ENCODE measurements around the gene ARMC5.

The ARMC5 gene

GRCh38 chr16:31471875-31472708 lies 12.8 kb downstream of the ARMC5 start, which contains the start of gene TGFB1I1:
Gene TGFB1I1 (plus strand): TSS chr16:31472152. CDS start chr16:31472189, 37 bp downstream.
- TF ChIP-seq, protein P1, sequence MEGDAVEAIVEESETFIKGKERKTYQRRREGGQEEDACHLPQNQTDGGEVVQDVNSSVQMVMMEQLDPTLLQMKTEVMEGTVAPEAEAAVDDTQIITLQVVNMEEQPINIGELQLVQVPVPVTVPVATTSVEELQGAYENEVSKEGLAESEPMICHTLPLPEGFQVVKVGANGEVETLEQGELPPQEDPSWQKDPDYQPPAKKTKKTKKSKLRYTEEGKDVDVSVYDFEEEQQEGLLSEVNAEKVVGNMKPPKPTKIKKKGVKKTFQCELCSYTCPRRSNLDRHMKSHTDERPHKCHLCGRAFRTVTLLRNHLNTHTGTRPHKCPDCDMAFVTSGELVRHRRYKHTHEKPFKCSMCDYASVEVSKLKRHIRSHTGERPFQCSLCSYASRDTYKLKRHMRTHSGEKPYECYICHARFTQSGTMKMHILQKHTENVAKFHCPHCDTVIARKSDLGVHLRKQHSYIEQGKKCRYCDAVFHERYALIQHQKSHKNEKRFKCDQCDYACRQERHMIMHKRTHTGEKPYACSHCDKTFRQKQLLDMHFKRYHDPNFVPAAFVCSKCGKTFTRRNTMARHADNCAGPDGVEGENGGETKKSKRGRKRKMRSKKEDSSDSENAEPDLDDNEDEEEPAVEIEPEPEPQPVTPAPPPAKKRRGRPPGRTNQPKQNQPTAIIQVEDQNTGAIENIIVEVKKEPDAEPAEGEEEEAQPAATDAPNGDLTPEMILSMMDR (IDR thresholded peaks at IDR 0.05; ENCODE audit: extremely low read depth, missing control alignments), result no peak
- DNase-seq (ENCODE audit: low spot score), result peak; percentile 67

- DNase-seq (ENCODE audit: low spot score), result peak; percentile 67
- TF ChIP-seq, protein P1 (IDR thresholded peaks at IDR 0.05; ENCODE audit: extremely low read depth, missing control alignments), result no peak
These were observed 13.5 kb downstream of the ARMC5 start for GRCh38 chr16:31472709-31473203.

DNA sequence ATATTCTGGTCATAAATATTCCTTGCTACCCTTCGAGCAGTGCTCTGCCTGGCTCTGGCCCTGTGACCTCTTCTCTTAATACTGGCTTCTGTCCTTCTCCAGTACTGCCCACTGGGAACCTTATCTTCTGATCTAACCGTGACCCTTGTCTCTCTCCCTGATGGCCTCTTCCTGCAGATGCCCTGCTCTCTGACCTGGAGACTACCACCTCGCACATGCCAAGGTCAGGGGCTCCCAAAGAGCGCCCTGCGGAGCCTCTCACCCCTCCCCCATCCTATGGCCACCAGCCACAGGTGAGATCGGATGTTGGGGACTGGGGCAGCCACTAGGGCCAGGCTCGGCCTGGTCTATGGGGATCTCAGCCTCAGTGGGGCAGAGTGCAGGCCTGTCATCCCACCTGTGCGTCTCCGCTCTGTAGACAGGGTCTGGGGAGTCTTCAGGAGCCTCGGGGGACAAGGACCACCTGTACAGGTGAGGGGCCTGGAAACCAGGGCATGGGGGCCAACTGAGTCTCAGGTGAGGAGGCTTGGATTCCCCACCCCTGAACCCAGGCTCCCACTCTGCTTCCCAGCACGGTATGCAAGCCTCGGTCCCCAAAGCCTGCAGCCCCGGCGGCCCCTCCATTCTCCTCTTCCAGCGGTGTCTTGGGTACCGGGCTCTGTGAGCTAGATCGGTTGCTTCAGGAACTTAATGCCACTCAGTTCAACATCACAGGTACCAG lies 14.1 kb downstream of the ARMC5 start:
- TF ChIP-seq, protein P1 (IDR thresholded peaks at IDR 0.05; ENCODE audit: extremely low read depth, missing control alignments), result no peak
- DNase-seq (ENCODE audit: low spot score), result no peak

GRCh38 chr16:31474173-31474714 lies 14.9 kb downstream of the ARMC5 start:
- TF ChIP-seq, protein P1 (IDR thresholded peaks at IDR 0.05; ENCODE audit: extremely low read depth, missing control alignments), result no peak
- DNase-seq (ENCODE audit: low spot score), result no peak

DNA sequence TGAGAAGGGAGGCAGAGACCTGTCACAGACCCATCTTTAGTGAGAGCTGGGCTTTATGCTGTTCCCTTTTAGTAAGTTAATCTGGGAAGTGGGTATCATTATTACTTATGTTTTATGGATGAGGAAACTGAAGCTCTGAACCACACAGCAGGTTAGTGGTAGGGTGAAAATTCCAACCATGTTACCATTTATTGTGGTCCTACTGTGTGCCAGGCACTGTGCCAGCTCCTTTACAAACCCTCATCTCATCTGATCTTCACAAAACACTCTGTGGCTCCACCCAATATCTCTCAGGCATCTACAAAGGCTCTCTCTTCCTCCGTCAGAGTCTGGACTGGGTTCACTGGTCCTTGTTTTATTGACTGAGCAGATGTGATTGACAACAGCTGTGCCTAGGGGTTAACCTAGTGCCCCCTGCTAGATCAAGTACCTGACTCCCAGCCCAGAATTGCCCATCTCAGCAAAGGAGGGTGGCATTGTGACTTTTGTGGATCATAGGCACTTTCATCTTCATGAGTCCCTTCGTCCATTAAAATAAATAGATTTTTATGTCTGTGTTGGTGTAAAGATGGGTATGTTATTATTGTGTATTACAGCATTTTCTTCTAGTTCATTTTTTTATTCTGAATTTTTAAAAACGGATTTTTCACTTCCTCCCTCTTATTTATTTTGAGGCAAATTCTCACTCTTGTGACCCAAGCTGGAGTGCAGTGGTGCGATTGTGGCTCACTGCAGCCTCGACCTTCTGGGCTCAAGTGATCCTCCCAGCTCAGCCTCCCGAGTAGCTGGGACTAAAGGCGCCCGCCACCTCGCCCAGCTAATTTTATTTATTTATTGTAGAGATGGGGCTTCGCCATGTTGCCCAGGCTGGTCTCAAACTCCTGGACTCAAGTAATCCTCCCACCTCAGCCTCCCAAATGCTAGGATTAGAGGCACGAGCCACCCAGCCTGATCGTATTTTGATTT lies 15.8 kb downstream of the ARMC5 start:
- TF ChIP-seq, protein P1 (IDR thresholded peaks at IDR 0.05; ENCODE audit: extremely low read depth, missing control alignments), result no peak
- DNase-seq (ENCODE audit: low spot score), result no peak

DNA sequence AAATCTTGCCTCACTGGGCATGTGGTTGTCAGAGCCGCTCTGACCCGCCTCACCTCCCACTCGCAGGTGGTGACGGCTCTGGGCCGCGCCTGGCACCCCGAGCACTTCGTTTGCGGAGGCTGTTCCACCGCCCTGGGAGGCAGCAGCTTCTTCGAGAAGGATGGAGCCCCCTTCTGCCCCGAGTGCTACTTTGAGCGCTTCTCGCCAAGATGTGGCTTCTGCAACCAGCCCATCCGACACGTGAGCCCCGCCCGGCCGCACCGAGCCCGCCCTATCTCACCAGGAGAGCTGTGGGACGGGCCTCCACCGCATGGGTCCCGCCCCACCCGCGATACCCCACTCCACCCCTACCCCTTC lies 16.6 kb downstream of the ARMC5 start:
- DNase-seq (ENCODE audit: low spot score), result no peak
- TF ChIP-seq, protein P1 (IDR thresholded peaks at IDR 0.05; ENCODE audit: extremely low read depth, missing control alignments), result no peak
